Panc1 (cell line): ENCODE measurements around the gene CNPY2. TPM values are rescaled to one million over a fixed set of nuclear protein-coding genes. Genes with fewer than 3 reads are reported as not detected.

ENCODE experiments used
- ATAC-seq: fragments of 200-7000 bp; cut with Tn5 transposase; 2 replicates; pipeline ENCODE4 v1.9.1; 2020; ENCODE audit warnings: mild to moderate bottlenecking, moderate library complexity
- BruUV-seq: library from RNA; stranded (reverse); fragments of 400-500 nt; replicated peaks from 2 replicates; lab custom pipeline; 2021; lab: Mats Ljungman, UMichigan
- CTCF ChIA-PET: fragments of 300-600 bp; sonication (Branson Sonifier 250); formaldehyde crosslinking; loops from one replicate; lab custom pipeline; 2022; ENCODE audit warnings: antibody characterized with exemption; lab: Charles Lee
- POLR2A ChIA-PET: fragments of 300-600 bp; sonication (Branson Sonifier 250); formaldehyde crosslinking; loops from one replicate; lab custom pipeline; 2022; ENCODE audit warnings: antibody characterized with exemption; lab: Charles Lee
- DNase-seq: peaks from one replicate; pipeline ENCODE4 v3.0.0-alpha.2; 2010; ENCODE audit warnings: low read depth, low spot score
- H3K27ac ChIP-seq: 2 replicates; pipeline ENCODE4 v1.5.1; 2011; ENCODE audit warnings: mild to moderate bottlenecking, low read length, inconsistent platforms
- H3K27me3 ChIP-seq: fragments of 200-500 bp; sonication (Bioruptor generic); 2 replicates; pipeline ENCODE4 v1.6.0; 2014; ENCODE audit warnings: low read length, inconsistent platforms; ENCODE audit not compliant: control insufficient read depth, insufficient read depth
- H3K36me3 ChIP-seq: fragments of 200-500 bp; sonication (Bioruptor generic); 2 replicates; pipeline ENCODE4 v1.5.1; 2014; ENCODE audit warnings: inconsistent platforms, mild to moderate bottlenecking, low read length, moderate library complexity; ENCODE audit not compliant: control insufficient read depth, insufficient read depth
- H3K4me1 ChIP-seq: 2 replicates; pipeline ENCODE4 v1.5.1; 2011; ENCODE audit warnings: inconsistent platforms, mild to moderate bottlenecking, low read length, moderate library complexity; ENCODE audit not compliant: control insufficient read depth, insufficient read depth
- H3K4me3 ChIP-seq, 2 experiments: 2 replicates each; pipeline ENCODE4 v1.5.1; 2011 to 2012; ENCODE audit warnings: low read depth in 2 of 2, low read length in 2 of 2, mild to moderate bottlenecking in 2 of 2, inconsistent platforms in 1 of 2, moderate library complexity in 1 of 2
- H3K9me3 ChIP-seq: fragments of 200-500 bp; sonication (Bioruptor generic); 2 replicates; pipeline ENCODE4 v1.5.1; 2014; ENCODE audit warnings: low read depth, mild to moderate bottlenecking, inconsistent platforms, low read length, moderate library complexity; ENCODE audit not compliant: control insufficient read depth, insufficient read depth
- POLR2AphosphoS5 ChIP-seq: IDR thresholded peaks from 2 replicates; pipeline ENCODE4 v1.6.1; 2012; ENCODE audit warnings: mild to moderate bottlenecking, low read depth, low read length, moderate library complexity
- SIN3A ChIP-seq: IDR thresholded peaks from 2 replicates; pipeline ENCODE4 v1.6.1; 2012; ENCODE audit warnings: low read depth, mild to moderate bottlenecking, low read length, moderate library complexity, borderline replicate concordance; ENCODE audit not compliant: insufficient read depth
- TCF7L2 ChIP-seq: IDR thresholded peaks from 2 replicates; pipeline ENCODE4 v1.6.1; 2011; ENCODE audit warnings: mild to moderate bottlenecking, low read depth, low read length, inconsistent platforms
- in situ Hi-C: cut with HindIII; loops from 2 replicates; pipeline ENCODE4 v1.10.0; 2016; ENCODE audit warnings: low sequenced_read_pairs, low pct_unique_long_range_greater_than_20kb
- intact Hi-C: fragments of 100-400 bp; cut with micrococcal nuclease; formaldehyde crosslinking; loops from one replicate; pipeline ENCODE4 v1.10.0; 2022; ENCODE audit not compliant: unreplicated experiment
- total RNA-seq: library from RNA; stranded (reverse); gene quantifications from one replicate; pipeline ENCODE4 v1.2.1, GENCODE V29; 2021; ENCODE audit not compliant: unreplicated experiment
- TF ChIP-seq, protein P1 (sequence below), 2 experiments: IDR thresholded peaks; 2 replicates each; pipeline ENCODE4 v1.6.1; 2011 to 2012; ENCODE audit warnings: low read depth in 2 of 2, control low read depth in 1 of 2, low read length in 1 of 2, mild to moderate bottlenecking in 1 of 2, moderate library complexity in 1 of 2; ENCODE audit not compliant: insufficient read depth in 1 of 2
- TF ChIP-seq, protein P2 (sequence below): fragments of 450-650 bp; IDR thresholded peaks from 2 replicates; pipeline ENCODE4 v1.5.1; 2017; ENCODE audit warnings: mild to moderate bottlenecking

CNPY2 gene
- total RNA-seq, 1 experiment from 2014 or later = 115 TPM

DNA sequence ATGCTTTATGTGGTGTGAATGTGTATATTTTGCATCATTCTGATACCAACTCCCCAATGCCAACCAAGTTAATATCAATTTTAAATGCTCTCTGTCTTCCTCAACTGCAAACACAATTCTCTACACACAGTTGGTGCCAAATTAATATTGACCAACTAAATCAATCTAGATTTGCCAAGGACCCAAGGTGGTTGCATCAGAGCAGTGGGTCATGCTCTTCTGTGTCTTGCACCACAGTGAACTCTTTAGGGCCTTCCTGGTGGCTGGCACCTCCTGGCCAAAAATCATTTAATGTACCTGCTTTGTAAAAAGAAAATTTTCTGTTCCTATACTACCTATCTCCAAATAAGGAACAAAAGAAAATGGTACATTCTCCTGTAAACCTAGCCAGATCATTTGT lies 34.9 kb downstream of the CNPY2 start:
- no peaks in the 10 kb centered on the region for H3K4me1 ChIP-seq
- ATAC-seq (no peak), DNase-seq (no peak)
- no peak overlapping the region for H3K27ac ChIP-seq
- H3K27me3 ChIP-seq = no peaks in the 10 kb centered on the region
- no TSS peak for BruUV-seq
- no peaks in the 10 kb centered on the region for H3K9me3 ChIP-seq
- intact Hi-C loops (no loop called here), in situ Hi-C loops (no loop called here)
- CTCF ChIA-PET = no interaction called here
- H3K4me3 ChIP-seq = no peak overlapping the region
- H3K36me3 ChIP-seq = peaks cover 19% of the 10 kb centered on the region
- TF ChIP-seq, protein P1, sequence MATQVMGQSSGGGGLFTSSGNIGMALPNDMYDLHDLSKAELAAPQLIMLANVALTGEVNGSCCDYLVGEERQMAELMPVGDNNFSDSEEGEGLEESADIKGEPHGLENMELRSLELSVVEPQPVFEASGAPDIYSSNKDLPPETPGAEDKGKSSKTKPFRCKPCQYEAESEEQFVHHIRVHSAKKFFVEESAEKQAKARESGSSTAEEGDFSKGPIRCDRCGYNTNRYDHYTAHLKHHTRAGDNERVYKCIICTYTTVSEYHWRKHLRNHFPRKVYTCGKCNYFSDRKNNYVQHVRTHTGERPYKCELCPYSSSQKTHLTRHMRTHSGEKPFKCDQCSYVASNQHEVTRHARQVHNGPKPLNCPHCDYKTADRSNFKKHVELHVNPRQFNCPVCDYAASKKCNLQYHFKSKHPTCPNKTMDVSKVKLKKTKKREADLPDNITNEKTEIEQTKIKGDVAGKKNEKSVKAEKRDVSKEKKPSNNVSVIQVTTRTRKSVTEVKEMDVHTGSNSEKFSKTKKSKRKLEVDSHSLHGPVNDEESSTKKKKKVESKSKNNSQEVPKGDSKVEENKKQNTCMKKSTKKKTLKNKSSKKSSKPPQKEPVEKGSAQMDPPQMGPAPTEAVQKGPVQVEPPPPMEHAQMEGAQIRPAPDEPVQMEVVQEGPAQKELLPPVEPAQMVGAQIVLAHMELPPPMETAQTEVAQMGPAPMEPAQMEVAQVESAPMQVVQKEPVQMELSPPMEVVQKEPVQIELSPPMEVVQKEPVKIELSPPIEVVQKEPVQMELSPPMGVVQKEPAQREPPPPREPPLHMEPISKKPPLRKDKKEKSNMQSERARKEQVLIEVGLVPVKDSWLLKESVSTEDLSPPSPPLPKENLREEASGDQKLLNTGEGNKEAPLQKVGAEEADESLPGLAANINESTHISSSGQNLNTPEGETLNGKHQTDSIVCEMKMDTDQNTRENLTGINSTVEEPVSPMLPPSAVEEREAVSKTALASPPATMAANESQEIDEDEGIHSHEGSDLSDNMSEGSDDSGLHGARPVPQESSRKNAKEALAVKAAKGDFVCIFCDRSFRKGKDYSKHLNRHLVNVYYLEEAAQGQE (IDR thresholded peaks at IDR 0.05; ENCODE audit: insufficient read depth in 1 of 2, low read depth in 2 of 2, low read length in 1 of 2) = no peak
- TF ChIP-seq, protein P2, sequence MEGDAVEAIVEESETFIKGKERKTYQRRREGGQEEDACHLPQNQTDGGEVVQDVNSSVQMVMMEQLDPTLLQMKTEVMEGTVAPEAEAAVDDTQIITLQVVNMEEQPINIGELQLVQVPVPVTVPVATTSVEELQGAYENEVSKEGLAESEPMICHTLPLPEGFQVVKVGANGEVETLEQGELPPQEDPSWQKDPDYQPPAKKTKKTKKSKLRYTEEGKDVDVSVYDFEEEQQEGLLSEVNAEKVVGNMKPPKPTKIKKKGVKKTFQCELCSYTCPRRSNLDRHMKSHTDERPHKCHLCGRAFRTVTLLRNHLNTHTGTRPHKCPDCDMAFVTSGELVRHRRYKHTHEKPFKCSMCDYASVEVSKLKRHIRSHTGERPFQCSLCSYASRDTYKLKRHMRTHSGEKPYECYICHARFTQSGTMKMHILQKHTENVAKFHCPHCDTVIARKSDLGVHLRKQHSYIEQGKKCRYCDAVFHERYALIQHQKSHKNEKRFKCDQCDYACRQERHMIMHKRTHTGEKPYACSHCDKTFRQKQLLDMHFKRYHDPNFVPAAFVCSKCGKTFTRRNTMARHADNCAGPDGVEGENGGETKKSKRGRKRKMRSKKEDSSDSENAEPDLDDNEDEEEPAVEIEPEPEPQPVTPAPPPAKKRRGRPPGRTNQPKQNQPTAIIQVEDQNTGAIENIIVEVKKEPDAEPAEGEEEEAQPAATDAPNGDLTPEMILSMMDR = no peak
- no peak for TF ChIP-seq TCF7L2
- POLR2A ChIA-PET = no interaction called here

DNA sequence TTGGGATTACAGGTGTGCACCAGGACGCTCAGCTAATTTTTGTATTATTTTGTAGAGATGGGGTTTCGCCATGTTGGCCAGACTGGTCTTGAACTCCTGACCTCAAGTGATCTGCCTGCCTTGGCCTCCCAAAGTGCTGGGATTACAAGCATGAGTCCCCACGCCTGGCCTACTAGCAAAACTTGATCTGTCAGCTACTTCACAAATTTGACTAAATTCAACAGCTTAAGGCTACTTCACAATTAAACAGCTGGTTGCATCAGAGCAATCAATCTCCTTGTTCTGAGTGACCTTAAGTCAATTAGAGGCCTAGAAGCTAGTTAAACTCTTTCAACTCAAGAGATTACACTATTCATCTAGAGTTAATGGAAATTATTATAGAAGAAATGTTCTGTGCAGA lies 36.9 kb downstream of the CNPY2 start:
- Histone ChIP-seq H3K27me3 (no peaks in the 10 kb centered on the region), H3K36me3 (peaks cover 18% of the 10 kb centered on the region), H3K4me3 (no peak overlapping the region), H3K27ac (no peak overlapping the region), H3K4me1 (no peaks in the 10 kb centered on the region), H3K9me3 (no peaks in the 10 kb centered on the region)
- no peak for DNase-seq
- BruUV-seq = no TSS peak
- POLR2A ChIA-PET = no interaction called here
- CTCF ChIA-PET = interaction anchor here (0.6 kb wide), 1 partner anchor 13 kb away, joined by 4 read pairs; no protein-coding TSS in a partner anchor
- TF ChIP-seq, protein P2 = no peak
- TF ChIP-seq, protein P1 (IDR thresholded peaks at IDR 0.05; ENCODE audit: insufficient read depth in 1 of 2, low read depth in 2 of 2, low read length in 1 of 2) = no peak
- TF ChIP-seq POLR2AphosphoS5 = no peak
- no peak for TF ChIP-seq SIN3A
- TF ChIP-seq TCF7L2 = no peak
- intact Hi-C loops = no loop called here
- in situ Hi-C loops = no loop called here
- ATAC-seq = no peak
